GM19025 (cell line): Measurements from ENCODE around the gene ABCC10.
A peak's percentile ranks its signal among the peaks of the same experiment; 100 is the strongest.
"Not testable (repeated sequence)": the region's sequence is repeated elsewhere in the genome, so short reads cannot be mapped to it uniquely, and the experiment has no call there.

Source experiments
- ATAC-seq: cut with Tn5 transposase; IDR thresholded peaks from one replicate; pipeline ENCODE4 v1.9.1; 2021; ENCODE audit warnings: mild to moderate bottlenecking, low read depth, moderate library complexity; ENCODE audit not compliant: unreplicated experiment

The ABCC10 gene, protein sequence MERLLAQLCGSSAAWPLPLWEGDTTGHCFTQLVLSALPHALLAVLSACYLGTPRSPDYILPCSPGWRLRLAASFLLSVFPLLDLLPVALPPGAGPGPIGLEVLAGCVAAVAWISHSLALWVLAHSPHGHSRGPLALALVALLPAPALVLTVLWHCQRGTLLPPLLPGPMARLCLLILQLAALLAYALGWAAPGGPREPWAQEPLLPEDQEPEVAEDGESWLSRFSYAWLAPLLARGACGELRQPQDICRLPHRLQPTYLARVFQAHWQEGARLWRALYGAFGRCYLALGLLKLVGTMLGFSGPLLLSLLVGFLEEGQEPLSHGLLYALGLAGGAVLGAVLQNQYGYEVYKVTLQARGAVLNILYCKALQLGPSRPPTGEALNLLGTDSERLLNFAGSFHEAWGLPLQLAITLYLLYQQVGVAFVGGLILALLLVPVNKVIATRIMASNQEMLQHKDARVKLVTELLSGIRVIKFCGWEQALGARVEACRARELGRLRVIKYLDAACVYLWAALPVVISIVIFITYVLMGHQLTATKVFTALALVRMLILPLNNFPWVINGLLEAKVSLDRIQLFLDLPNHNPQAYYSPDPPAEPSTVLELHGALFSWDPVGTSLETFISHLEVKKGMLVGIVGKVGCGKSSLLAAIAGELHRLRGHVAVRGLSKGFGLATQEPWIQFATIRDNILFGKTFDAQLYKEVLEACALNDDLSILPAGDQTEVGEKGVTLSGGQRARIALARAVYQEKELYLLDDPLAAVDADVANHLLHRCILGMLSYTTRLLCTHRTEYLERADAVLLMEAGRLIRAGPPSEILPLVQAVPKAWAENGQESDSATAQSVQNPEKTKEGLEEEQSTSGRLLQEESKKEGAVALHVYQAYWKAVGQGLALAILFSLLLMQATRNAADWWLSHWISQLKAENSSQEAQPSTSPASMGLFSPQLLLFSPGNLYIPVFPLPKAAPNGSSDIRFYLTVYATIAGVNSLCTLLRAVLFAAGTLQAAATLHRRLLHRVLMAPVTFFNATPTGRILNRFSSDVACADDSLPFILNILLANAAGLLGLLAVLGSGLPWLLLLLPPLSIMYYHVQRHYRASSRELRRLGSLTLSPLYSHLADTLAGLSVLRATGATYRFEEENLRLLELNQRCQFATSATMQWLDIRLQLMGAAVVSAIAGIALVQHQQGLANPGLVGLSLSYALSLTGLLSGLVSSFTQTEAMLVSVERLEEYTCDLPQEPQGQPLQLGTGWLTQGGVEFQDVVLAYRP (N-terminal part only)

DNA sequence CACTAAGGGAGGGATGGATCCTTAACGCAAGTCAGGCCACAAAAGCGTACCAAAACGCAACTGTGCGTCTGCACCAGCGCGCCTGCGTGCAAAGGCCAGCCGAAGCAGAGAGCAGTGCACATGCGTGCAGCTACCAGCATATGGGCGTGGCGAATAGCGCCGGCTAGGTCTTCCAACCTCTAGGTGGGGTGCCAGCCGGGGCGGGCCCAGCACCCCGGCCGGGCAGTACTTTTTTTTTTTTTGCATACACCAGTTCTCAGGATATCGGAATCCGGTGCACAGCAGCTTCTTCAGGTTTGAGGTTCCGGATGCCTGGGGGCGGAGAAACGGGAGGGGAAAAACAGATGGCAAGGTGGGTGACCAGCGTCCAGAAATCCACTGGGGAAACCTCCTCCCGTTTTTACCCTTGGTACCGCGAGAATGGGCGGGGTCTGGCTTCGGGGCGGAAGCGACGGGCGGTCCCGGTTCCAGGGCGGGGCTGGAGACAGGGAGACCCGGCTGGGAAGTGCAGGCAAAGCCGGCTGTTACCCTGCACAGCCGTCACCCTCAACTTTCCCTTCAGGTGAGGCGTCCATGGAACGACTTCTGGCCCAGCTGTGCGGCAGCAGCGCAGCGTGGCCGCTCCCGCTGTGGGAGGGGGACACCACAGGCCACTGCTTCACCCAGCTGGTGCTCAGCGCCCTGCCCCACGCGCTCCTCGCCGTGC is at the start of gene ABCC10:
Gene ABCC10 (plus strand): TSS at position 136 of the 706 bp plus-strand sequence. CDS start 438 bp downstream, at position 574.
- ATAC-seq, result peak; percentile 93

DNA sequence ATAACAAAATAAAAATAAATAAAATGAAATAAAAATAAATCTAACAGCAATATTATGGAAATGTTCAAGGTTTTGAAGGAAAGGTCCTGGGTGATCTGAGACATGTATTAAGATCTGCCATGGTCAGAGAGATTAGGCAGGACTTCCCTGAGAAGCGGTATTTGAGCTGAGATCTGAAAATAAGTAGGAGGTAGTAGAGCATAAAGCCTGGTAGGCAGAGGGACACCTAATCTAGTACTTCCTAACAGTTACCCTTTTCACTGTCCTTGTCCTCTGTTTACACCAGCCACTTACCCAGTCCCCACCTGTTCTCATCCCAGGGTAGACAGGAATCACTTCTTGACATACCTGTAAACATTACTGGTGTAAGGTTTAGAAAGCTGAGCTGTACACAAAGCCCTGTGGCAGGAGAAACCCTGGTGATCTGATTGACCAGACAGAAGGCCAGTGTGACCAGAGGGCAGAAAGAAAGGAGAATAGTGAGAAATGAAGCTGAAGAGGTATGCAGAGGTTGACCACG is 49.6 kb upstream of the ABCC10 start:
- ATAC-seq, result no peak

DNA sequence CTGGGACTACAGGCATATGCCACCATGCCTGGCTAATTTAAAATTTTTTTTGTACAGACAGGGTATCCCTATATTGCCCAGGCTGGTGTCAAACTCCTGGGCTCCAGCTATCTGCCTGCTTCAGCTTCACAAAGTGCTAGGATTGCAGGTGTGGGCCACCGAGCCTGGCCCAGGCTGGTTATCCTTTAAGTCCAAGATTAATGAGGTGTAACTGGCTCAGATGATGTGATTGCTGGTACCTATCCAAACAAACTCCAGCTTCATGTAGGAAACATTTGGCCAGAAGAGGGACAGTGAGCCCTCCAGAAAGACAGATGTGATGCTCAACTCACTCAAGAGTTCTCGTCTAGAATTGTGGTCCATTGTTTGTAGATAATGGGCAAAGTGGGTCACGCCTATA is 48.7 kb upstream of the ABCC10 start:
- ATAC-seq, result no peak

DNA sequence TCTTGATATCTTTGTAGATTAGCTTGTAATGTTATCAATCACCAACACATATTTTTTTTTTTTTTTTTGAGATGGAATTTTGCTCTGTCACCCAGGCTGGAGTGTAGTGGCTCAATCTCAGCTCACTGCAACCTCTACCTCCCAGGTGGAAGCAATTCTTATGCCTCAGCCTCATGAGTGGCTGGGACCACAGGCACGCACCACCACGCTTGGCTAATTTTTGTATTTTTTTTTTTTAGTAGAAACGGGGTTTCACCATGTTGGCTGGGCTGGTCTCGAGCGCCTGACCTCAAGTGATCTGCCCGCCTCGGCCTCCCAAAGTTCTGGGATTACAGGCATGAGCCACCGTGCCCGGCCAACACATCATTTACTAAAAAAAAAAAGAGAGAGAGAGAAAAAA is 46.5 kb upstream of the ABCC10 start:
- not testable (repeated sequence) for ATAC-seq

DNA sequence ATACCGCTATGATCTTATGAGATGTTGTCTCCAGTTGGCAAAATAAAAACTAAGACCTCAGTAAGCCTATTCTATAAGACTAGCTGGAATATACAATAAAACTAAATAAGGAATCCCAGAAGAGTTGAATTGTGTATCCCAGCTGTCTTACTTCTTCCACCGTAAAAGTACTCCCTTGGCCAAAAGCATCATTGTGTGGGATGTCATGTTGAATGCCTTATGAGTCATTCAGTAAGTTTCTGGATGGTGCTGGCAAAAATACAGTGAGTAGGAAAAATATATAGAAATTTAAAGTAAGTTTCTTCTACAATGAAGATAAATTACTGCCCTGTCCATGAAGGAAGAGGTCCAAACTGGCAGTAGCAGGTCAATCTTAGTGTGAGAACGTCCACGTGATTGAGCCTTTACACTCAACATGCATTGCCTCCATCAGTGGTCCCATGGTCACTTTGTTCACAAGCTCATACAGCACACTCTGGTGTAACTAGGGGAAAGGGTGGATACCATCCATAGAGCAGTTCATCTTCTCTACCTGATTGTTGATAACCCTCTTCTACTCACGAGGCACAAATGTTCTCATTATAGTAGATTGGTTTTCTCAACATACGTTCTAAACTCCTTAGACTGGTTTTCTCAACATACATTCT is 44.2 kb upstream of the ABCC10 start:
- no peak for ATAC-seq

DNA sequence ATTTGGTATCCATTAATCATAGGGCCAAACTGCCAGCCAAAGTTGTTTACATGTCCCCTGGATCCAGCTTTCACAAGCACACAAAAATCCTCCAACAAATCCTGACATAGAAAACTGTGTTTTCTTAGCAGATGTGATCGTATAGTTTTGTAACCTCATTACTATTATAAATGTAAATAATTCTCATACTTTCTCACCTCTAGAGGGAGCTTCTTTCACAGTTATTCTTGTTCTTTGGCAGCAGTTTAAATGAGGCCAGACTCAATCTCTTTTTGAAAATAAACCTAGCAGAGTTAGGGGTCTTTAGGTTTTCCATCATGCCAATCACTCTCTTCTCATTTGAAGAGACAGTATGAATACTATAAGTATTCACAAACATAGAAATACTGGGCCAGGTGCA is 40.8 kb upstream of the ABCC10 start:
- no peak for ATAC-seq

DNA sequence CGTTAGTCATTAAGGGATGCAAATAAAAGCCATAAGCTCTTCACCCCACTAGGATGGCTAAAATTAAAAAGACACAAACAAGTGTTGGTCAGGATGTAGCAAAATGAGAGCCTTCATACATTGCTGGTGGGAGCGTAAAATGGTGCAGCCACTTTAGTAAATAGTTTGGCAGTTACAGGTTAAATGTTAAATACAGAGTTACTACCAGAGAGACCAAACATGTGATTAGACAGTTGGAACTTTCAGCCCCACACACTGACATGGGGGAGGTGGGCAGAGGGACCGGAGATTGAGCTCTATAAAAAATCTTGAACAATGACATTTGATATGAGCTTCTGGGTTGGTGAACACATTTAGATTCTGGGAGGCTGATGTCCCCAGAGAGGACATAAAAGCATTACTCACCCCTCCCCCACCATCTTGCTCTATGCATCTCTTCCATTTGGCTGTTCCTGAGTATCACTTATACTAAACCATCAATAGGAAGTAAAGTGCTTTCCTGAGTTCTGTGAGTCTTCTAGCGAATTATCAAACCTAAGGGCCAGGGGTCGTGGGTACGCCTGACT is 37.5 kb upstream of the ABCC10 start:
- ATAC-seq, result no peak

DNA sequence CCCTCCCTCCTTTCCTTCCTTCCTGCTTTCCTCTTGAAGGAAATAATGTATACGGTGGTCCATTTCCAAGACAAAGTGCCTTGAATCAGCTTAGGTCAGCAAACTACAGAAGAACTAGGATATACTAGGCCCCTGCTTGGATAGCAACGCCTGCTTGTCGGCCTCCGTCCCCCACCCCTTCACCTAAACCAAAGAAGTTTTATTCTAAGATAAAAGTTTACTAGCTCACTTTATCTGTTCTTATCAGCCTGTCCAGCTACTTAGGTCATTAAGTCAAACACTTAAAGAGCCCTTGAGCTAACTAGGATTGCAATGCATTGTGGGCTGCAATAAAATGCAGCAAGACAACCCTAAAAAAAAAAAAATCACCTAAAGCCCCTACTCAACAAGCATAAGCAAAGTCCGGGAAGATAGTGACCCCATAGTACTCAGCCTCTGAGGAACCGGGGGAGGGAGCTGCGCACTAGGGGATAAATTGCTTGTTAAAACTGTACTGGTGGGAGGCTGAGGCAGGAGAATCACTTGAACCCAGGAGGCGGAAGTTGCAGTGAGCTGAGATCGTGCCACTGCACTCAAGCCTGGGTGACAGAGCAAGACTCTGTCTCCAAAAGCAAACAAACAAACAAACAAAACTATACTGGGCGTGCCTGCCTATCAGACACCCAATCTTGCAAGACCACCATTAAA is 36.4 kb upstream of the ABCC10 start:
- not testable (repeated sequence) for ATAC-seq

DNA sequence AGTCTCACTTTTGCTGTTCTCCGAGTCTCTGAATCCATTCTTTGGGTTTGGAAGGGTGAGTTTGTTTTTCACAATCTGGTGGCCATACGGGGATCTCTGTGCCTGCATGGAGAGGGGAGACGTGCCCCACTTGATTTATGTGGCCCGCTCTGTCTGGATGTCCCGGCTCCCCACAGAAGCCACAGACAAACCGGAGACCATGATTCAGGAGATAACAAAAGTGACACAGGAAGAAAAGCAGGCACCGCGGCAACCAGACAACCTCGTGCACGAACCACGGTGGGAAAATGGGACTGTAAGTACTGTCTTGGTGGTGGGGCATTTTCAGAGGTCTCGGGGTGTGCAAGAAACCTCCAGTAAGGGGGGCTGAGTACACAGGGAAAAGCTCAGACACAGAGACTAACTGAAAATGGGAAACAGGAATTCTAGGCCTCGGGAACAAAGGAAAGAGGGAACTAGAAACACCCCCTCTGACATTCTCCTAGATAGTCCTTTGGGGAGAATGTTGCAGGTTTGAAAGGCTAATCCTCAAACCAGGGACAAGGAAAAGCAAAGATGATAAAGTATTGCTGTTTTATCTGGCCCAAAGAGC is 35.8 kb upstream of the ABCC10 start:
- ATAC-seq, result no peak

DNA sequence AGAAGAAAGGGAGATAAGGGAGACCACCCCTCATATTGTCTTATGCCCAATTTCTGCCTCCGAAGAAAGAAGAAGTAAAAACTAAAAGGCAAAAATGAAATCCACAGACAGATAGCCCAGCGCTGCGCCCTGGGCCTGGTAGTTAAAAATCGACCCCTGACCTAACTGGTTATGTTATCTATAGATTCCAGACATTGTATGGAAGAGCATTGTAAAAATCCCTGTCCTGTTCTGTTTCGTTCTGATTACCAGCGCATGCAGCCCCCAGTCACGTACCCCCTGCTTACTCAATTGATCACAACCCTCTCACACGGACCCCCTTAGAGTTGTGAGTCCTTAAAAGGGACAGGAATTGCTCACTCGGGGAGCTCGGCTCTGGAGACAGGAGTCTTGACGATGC is 34.2 kb upstream of the ABCC10 start:
- not testable (repeated sequence) for ATAC-seq

DNA sequence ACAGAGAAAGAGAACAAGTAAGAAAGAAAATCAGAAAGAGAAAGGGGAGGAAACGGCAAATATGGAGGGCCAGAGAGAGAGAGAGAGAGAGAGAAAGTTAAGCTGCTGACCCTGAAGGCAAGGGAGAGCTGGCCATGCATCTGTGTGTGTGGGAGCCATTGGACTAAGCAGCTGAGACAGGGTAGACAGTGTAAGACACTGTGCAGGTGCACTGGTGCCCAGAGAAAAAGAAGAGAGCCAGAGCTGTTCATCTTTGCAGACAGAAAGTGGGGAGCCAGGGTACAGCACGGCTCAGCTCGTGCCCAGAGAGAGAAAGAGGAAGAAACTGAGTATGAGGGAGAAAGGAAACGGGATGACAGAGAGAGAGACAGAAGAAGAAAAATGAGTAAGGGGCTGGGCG is 33.7 kb upstream of the ABCC10 start:
- no peak for ATAC-seq

DNA sequence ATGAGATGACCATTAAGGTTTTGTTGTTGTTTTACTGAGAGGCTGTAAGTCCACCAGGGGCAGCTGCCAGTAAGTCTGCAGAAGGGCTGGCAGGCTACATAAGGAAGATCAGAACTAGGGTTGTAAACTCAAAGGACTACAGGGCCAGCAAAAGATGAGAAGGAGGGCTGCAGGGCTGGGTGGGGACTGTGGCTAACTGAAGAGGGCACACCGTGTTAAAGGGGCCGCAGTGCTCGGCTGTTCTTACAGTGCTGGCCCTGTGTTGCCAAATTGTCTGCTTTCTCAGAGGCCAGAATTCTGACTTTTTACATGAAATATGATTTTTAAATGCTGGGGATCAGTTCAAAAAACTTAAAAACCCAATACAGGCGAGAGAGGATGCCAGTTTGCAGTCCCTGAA is 32.4 kb upstream of the ABCC10 start:
- ATAC-seq, result no peak

DNA sequence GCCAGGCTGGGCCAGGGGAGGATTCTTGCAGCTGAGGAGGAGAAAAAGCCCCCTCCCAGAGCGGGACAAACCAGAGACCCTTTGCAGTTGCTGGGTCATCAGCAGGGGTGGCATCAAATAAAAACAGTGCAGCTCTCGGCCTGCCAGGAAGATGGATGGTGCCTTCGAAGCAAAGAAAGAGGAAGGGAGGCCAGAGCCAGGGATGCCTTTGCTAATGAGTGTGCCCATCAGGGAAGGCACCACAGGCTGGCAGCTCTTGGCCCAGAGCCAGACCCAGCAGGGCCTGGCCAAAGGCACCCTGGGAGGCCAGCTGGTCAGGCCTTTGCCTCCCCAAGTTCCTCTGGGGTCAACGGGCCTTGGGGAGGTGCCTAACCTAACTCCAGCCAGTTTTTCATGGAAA is 31.6 kb upstream of the ABCC10 start:
- no peak for ATAC-seq

DNA sequence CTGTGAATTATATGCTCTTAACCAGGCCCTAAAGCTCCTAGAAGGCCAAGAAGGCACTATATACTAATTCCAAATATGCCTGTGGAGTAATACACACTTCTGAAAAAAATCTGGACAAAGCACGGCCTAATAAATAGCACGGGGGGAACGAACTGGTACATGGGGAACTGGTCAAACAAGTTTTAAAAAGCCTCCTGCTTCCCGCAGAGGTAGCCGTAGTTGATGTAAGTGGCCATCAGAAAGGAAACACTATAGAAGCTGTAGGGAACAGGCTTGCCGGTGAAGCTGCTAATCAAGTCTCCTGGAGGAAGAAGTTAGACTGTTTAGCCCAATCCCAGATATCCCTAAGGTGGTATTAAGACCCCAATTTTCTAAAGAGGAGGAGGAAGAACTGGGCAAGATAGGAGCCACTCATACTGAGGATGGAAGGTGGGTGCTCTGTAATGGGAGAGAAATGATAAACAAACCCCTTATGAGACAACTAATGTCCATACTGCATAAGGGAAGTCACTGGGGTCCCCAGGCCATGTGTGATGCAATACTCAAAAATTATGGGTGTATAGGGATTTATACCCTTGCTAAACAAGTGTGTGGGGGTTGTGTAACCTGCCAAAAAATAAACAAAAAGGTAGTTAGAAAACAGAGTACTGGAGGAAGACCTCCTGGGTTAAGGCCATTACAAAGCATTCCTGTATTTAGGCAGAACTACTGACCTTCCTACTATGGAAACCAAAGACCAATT is 30.8 kb upstream of the ABCC10 start:
- ATAC-seq, result no peak

DNA sequence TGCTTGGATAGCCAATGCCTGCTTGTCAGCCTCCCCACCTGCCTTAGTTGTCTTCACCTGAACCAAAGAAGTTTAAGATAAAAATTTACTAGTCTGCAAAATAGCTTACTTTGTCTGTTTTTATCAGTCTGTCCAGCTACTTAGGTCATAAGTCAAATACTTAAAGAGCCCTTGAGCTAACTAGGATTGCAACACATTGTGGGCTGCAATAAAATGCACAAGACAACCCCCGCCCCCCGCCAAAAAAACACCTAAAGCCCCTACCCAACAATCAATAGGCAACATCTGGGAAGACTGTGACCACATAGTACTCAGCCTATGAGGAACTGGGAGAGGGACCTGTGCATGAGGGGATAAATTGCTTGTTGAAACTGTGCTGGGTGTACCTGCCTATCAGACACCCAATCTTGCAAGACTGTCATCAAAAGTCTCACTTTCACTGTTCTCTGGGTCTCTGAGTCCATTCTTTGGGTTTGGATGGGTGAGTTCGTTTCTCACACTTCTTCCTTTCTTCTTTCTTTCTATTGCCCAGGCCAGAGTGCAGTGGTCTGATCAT is 27.3 kb upstream of the ABCC10 start:
- ATAC-seq, result no peak

DNA sequence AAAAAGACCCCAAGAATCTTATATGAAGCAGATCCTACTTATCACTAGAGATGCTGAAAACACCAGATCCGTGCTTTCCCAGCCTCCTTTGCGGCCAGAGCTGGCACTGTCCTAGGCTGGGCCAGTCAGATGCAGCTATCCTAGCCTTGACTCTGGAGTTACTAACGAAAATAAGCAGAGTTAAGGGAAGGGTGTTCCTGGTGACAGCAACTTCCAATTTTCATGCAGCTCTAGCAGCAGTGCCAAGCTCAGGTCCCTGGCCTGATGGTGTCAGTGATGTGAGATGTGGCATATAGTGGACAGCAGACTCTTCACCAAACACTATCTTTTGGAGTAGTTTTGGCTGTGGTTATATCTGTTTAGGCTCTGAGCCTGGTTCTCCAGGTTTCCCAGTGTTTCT is 25.6 kb upstream of the ABCC10 start:
- ATAC-seq, result no peak

DNA sequence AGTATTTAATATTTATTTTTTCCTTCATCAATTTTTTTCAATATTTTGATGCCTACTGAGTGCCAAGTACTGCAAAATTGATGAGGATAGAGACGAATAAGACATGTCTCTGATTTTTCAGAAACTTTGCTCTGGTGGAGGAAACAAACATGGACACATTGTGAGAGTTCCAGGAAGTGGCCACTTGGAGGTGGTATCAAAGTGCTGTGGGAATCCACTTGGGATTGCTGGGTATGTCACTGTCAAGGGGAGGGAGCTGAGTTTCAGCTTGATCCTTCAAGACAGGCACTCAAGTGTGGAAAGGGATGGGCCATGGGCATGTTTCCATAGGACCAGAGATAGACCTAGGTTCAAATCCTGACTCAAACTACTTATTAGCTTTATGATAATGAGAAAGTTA is 24.5 kb upstream of the ABCC10 start:
- no peak for ATAC-seq
